Hematopoietic multipotent progenitor cell treated with erythropoietin and hydrocortisone succinate and interleukin-3 and kit ligand, for 17 days (in vitro differentiated cells): ENCODE measurements around the gene APELA.
"Not testable (repeated sequence)": the region's sequence is repeated elsewhere in the genome, so short reads cannot be mapped to it uniquely, and the experiment has no call there.

Experiments
- DNase-seq: peaks from one replicate; pipeline ENCODE4 v3.0.0-alpha.2; 2015; ENCODE audit warnings: low spot score

APELA gene, protein sequence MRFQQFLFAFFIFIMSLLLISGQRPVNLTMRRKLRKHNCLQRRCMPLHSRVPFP

GRCh38 chr4:164876700-164877324, at the start of gene APELA:
APELA (plus strand) TSS chr4:164877178; CDS start chr4:164877332, 154 bp downstream.
- DNase-seq = no peak

DNA sequence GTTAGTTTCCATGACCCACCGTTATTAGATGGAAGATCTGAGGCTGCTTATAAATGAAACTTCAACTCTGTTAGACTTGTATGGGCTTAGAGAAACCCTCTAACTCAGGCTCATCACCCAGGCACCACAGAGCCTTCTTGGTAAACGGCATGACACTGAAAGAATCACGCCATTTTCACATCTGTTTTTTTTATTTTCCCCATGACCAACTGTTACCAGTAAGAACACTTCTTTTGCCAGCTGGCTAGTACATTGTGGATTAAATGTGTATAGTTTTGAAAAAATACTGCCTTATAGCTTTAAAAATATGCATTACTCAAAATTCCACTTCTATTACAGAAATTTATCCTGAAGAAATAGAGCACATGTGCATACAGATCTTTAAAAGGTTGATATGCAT, 48.0 kb upstream of the APELA start:
- no peak for DNase-seq

DNA sequence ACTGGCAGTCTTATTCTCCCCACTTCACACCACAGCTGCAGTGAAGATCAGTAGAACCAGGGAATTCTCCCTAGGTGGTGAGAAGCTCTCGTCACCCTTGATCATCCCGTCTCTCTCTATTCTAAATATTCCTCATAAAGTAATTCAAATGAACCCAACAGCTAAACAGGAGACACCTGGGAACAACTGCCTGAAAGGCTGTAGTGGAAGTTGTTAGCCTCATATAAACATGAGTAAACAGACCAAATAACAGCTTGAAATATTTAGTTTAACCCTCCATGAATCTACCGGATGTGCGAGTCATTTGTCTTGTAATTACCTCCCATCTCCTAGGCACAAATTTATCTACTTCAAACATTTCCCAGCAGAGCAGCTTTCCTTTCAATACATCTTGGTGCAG, 30.4 kb upstream of the APELA start:
- no peak for DNase-seq

GRCh38 chr4:164847016-164847415, 30.0 kb upstream of the APELA start:
- DNase-seq = no peak

DNA sequence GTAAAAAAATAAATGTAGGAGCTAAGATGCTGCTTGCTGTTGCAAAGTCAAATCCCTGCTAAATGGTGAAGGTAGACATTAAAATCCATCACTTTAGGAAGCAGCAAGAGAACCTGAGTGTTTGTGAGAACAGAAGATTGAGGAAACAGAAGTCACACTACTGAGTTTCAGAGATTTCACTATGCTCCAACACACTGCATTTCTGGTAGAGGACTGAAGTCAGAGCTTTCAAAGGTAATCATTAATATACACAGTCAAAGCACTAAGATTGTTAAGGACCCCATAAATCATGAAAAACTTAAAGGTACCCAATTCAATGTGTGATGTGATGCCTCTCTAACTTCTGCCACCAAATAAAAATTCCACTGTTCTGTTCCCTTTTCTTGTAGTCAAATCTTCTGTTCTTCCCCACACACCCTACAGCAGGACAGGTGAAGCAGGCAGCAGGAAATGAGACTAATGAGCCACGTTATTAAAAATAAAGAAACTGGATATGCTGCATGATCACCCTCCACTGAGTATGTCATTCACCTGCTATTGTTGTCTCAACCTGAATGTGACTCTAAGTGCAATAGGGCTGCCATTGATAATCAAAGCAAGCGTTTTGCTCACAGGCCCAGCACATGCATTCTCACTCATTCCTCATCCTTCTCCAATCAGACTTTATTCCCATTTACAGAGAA, 28.9 kb upstream of the APELA start:
- DNase-seq = no peak

- DNase-seq = no peak
These were observed 20.6 kb upstream of the APELA start for GRCh38 chr4:164856396-164856795.

GRCh38 chr4:164866817-164867490, 10.0 kb upstream of the APELA start:
- no peak for DNase-seq

DNA sequence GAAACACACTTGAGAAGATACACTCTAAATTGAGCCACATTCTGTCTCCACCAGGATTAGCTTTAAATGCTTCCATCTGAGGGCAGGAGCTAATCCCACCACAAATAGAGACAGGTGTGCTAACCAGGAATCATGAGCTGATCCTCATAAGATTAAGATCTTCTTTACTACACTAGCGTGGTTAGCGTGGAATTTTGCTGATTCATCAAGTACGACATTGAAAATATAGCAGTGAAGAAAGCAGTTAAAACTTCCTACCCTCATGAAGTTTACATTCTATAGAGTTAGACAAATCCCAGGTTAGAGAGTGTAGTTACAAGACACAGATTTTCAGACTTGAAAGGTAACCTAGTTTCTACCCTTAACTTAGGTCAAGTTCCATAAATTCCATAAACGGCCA, 5.3 kb upstream of the APELA start:
- no peak for DNase-seq

GRCh38 chr4:164872481-164872880, 4.5 kb upstream of the APELA start:
- DNase-seq = no peak

GRCh38 chr4:164874789-164875188, 2.2 kb upstream of the APELA start:
- no peak for DNase-seq

DNA sequence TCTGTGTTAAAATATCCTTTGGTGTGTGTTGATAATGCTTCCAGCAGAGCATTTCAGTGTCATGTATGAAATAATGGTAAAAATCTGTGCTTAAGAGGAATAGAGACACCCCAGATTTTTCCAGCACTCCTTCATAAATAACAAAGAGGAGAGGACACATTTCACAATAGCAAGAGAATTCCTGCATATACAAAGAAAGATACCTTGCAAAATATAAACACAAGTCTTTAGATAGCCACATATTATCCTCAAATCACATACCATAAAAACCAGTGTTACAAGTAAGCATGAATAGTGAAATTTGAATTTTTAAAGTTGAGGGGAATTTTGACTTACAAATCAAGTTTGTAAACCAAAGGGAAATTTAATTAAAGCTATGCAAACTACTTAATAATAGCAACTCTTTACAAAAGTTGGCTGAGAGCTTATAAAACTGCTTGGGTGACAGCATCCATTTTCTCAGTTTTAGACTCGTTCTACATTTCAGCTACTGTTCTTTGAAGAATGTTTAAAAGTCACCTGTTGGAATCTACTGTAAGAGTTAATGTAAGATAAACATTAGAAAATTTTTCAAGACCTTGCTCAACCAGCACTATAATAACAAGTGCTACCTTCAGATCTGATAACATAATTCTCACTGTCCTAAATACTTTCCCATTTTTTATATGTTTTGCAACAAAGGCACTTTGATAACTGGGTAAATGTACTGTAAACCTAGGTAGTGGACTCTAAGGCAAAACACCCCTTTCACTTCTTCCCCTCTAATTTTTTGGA, 3.7 kb downstream of the APELA start:
- DNase-seq = no peak

- DNase-seq = no peak
These were observed 11.2 kb downstream of the APELA start for GRCh38 chr4:164888096-164888715.

GRCh38 chr4:164890691-164891090, 13.7 kb downstream of the APELA start:
- no peak for DNase-seq

- DNase-seq = no peak
These were observed 15.0 kb downstream of the APELA start for GRCh38 chr4:164892018-164892417.

GRCh38 chr4:164894702-164895101, 17.7 kb downstream of the APELA start:
- DNase-seq = no peak

DNA sequence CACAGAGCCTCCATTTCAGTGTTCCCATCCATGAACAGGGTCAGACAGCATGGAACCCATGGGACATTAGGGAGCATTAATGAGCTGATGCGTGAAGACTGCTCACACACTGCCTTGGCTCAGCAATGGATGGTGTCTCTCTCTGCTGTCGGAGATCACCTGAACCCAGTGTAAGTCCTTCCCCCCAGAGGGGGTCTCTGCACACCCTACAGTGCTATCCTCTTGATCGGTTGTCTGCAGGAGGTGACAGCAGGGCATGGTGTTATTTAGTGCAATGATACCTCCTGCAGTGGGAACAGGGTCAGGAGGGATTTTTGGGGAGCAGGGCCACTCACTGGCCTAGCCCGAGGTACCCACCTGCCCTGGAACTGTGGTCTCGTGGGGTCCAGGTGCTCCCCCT, 25.6 kb downstream of the APELA start:
- no peak for DNase-seq

- DNase-seq = no peak
These were observed 27.4 kb downstream of the APELA start for GRCh38 chr4:164904336-164904735.

DNA sequence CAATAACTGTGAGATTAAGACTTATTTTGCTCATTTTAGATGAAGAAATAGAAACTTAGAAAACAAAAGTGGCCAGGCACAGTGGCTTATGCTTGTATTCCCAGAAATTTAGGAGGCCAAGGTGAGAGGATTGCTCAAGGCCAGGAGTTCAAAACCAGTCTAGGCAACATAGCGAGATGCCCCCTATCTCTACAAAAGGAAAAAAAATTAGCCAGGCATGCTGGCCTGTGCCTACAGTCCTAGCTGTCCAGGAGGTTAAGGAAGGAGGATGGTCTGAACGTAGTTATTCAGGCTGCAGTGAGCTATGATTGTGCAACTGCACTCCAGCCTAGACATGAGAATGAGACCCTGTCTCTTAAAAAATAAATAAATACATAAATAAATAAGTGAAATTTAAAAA, 28.0 kb downstream of the APELA start:
- no peak for DNase-seq

DNA sequence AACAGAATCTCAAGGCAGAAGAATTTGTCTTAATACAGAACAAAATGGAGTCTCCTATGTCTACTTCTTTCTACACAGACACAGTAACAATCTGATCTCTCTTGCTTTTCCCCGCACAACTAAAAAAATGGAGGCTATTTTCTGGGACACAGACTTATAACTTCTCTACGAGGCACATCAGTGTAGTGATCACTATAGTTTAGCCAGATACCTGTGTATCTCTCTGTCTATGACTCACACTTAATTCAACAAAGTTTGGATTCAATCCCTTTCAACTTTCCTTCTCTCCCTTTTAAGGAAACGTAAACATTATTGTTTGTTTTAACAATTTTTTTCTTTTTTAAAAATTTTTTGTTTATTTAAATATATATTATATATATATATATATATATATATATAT, 29.4 kb downstream of the APELA start:
- DNase-seq = no peak

DNA sequence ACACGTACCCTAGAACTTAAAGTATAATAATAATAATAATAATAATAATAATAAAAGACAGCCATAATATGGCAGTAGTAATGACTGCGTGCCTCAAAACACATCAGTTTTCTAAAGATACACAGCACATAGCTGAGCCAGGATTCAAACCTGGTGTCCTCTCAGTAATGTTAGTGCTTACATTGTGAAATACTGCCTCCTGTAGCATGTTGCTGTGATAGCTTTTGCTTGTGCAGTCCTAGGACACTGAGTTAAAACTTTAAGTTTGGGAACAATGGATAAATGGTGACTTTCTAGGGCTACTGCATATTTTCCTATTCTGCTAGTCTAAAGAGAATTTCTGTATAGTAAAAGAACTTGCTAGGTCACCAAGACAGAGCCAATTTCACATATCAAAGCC, 36.5 kb downstream of the APELA start:
- DNase-seq = not testable (repeated sequence)

GRCh38 chr4:164918956-164919355, 42.0 kb downstream of the APELA start:
- DNase-seq = no peak

DNA sequence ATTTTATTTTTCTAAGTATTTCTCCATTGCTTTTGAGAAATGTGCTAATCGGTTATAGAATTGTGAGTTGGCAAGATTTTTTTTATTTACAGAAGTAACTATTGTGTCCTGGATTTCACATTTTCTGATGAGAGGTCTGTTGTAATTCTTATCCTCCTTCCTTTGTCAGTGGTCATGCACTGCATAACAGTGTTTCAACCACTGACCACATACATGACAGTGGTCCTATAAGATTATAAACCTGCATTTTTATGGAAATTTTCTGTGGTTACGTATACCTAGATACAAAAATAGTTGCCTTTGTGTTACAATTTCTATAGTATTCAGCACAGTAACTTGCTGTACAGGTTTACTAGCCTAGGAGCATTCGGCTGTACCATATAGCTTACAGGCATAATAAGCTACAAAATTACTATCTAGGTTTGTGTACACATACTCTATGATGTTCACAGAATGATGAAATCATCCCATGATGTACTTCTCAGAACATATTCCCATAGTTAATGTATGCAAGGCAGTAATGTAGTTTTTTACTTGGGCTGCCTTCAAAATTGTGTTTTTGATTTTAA, 47.8 kb downstream of the APELA start:
- no peak for DNase-seq
